Panc1 (cell line): Measurements from ENCODE around the gene CPPED1.

ENCODE experiments used
- CTCF ChIP-seq: fragments of 450-650 bp; IDR thresholded peaks from 2 replicates; pipeline ENCODE4 v1.5.1; 2017; ENCODE audit warnings: mild to moderate bottlenecking
- POLR2AphosphoS5 ChIP-seq: IDR thresholded peaks from 2 replicates; pipeline ENCODE4 v1.6.1; 2012; ENCODE audit warnings: mild to moderate bottlenecking, low read depth, low read length, moderate library complexity
- REST ChIP-seq, 2 experiments: IDR thresholded peaks; 2 replicates each; pipeline ENCODE4 v1.6.1; 2011 to 2012; ENCODE audit warnings: low read depth in 2 of 2, control low read depth in 1 of 2, low read length in 1 of 2, mild to moderate bottlenecking in 1 of 2, moderate library complexity in 1 of 2; ENCODE audit not compliant: insufficient read depth in 1 of 2
- SIN3A ChIP-seq: IDR thresholded peaks from 2 replicates; pipeline ENCODE4 v1.6.1; 2012; ENCODE audit warnings: low read depth, mild to moderate bottlenecking, low read length, moderate library complexity, borderline replicate concordance; ENCODE audit not compliant: insufficient read depth

- no peak for TF ChIP-seq CTCF
- TF ChIP-seq REST (IDR thresholded peaks at IDR 0.05; ENCODE audit: insufficient read depth in 1 of 2, low read depth in 2 of 2, low read length in 1 of 2), result no peak
- no peak for TF ChIP-seq POLR2AphosphoS5
- TF ChIP-seq SIN3A, result no peak
Observed at GRCh38 chr16:12804395-12804794, 708 bp upstream of the CPPED1 start.
